Mucosa of rectum (tissue), 2 donors: ENCODE data around the gene SEPHS1.

Source experiments
- H3K27ac ChIP-seq, 2 donors: one replicate each; pipeline ENCODE4 v1.7.0; 2013; ENCODE audit warnings: inconsistent platforms in 2 of 2, low read depth in 2 of 2, low read length in 2 of 2
- H3K27me3 ChIP-seq, 2 donors: one replicate each; pipeline ENCODE4 v1.7.0; 2013; ENCODE audit warnings: low read length in 2 of 2; ENCODE audit not compliant: control insufficient read depth in 2 of 2, insufficient read depth in 2 of 2
- H3K36me3 ChIP-seq, 2 donors: one replicate each; pipeline ENCODE4 v1.7.0; 2013; ENCODE audit warnings: low read length in 2 of 2; ENCODE audit not compliant: control insufficient read depth in 2 of 2, insufficient read depth in 2 of 2
- H3K4me1 ChIP-seq, 2 donors: one replicate each; pipeline ENCODE4 v1.7.0; 2013; ENCODE audit warnings: low read length in 2 of 2, mild to moderate bottlenecking in 1 of 2; ENCODE audit not compliant: control insufficient read depth in 2 of 2, insufficient read depth in 2 of 2
- H3K4me3 ChIP-seq, 2 donors: one replicate each; pipeline ENCODE4 v1.7.0; 2013; ENCODE audit warnings: low read length in 2 of 2
- H3K9ac ChIP-seq, 2 donors: one replicate each; pipeline ENCODE4 v1.7.0; 2013; ENCODE audit warnings: low read length in 2 of 2, low read depth in 1 of 2, mild to moderate bottlenecking in 1 of 2
- H3K9me3 ChIP-seq, 2 donors: one replicate each; pipeline ENCODE4 v1.7.0; 2013; ENCODE audit warnings: low read length in 2 of 2; ENCODE audit not compliant: control insufficient read depth in 2 of 2
- donor health status: healthy.
- donor health status: Normal muscosa, but diverticular disease.

Gene SEPHS1

GRCh38 chr10:13270877-13271551, 77.1 kb downstream of the SEPHS1 start:
- H3K27ac ChIP-seq, result peak overlapping the region; percentile 56 to 67
- H3K9ac ChIP-seq, result peak overlapping the region in 1 of 2 donors; percentile 18
- H3K4me3 ChIP-seq, result no peak overlapping the region

GRCh38 chr10:13268841-13269240, 79.3 kb downstream of the SEPHS1 start:
- H3K9me3 ChIP-seq, result no peaks in the 10 kb centered on the region
- peaks cover 10 to 16% of the 10 kb centered on the region in 2 donors for H3K4me1 ChIP-seq
- no peak overlapping the region for H3K9ac ChIP-seq
- H3K4me3 ChIP-seq, result no peak overlapping the region
- H3K36me3 ChIP-seq, result no peaks in the 10 kb centered on the region
- H3K27ac ChIP-seq, result no peak overlapping the region
- no peaks in the 10 kb centered on the region for H3K27me3 ChIP-seq

More at GRCh38 chr10:13270877-13271551, 77.1 kb downstream of the SEPHS1 start:
- Histone ChIP-seq H3K4me1 (peaks cover 10 to 16% of the 10 kb centered on the region in 2 donors), H3K9me3 (no peaks in the 10 kb centered on the region), H3K27me3 (no peaks in the 10 kb centered on the region), H3K36me3 (no peaks in the 10 kb centered on the region)

GRCh38 chr10:13268310-13268709, 79.8 kb downstream of the SEPHS1 start:
- Histone ChIP-seq H3K4me1 (peaks cover 10 to 16% of the 10 kb centered on the region in 2 donors), H3K27ac (no peak overlapping the region), H3K9ac (no peak overlapping the region), H3K4me3 (no peak overlapping the region), H3K27me3 (peaks cover 0 to 1% of the 10 kb centered on the region in 2 donors), H3K36me3 (no peaks in the 10 kb centered on the region), H3K9me3 (no peaks in the 10 kb centered on the region)
